HepG2 (cell line): ENCODE measurements around the gene ENG. TPM values are rescaled to one million over a fixed set of nuclear protein-coding genes. Genes with fewer than 3 reads are reported as not detected.

Experiments
- ATAC-seq: fragments of 200-7000 bp; cut with Tn5 transposase; 3 replicates; pipeline ENCODE4 v1.9.1; 2020; ENCODE audit warnings: mild to moderate bottlenecking, moderate library complexity
- BruUV-seq: library from RNA; stranded (reverse); fragments of 400-500 nt; replicated peaks from 2 replicates; lab custom pipeline; 2021; lab: Mats Ljungman, UMichigan
- CTCF ChIA-PET: fragments of 300-600 bp; formaldehyde crosslinking; extraction: SDS; loops from one replicate; lab custom pipeline; 2021; ENCODE audit warnings: low total read pairs, inconsistent platforms, low intra/inter-chr PET ratio; lab: Yijun Ruan, JAX
- POLR2A ChIA-PET: fragments of 350-600 bp; sonication (Branson Sonifier 250); formaldehyde crosslinking; loops from one replicate; lab custom pipeline; 2020; ENCODE audit warnings: antibody characterized with exemption, inconsistent platforms; lab: Yijun Ruan, JAX
- DNase-seq: peaks from one replicate; pipeline ENCODE4 v3.0.0-alpha.2; 2015; ENCODE audit warnings: low spot score
- FAIRE-seq: peaks from 3 replicates; lab custom pipeline; 2011; peaks lifted over from hg19 to GRCh38; lab: Jason Lieb, UNC
- H2AFZ ChIP-seq: one replicate; pipeline ENCODE4 v1.6.1; 2011; ENCODE audit warnings: low read length, inconsistent platforms
- H3K27ac ChIP-seq: fragments of 300-600 bp; 3 replicates; pipeline ENCODE4 v1.8.0; 2011; ENCODE audit warnings: mixed run types, mild to moderate bottlenecking, mixed read lengths, low read length, inconsistent platforms; ENCODE audit not compliant: insufficient read depth; ENCODE audit errors: extremely low read length
- H3K27me3 ChIP-seq, 2 experiments: fragments of 200-600 bp in 1 of 2; 2 replicates in 1 of 2; 3 replicates in 1 of 2; pipeline versions ENCODE4 v1.6.0 to v1.8.0; 2011; ENCODE audit warnings: low read length in 2 of 2, mild to moderate bottlenecking in 2 of 2, moderate library complexity in 2 of 2, inconsistent platforms in 1 of 2; ENCODE audit not compliant: insufficient read depth in 2 of 2, control insufficient read depth in 1 of 2
- H3K36me3 ChIP-seq, 2 experiments: fragments of 200-600 bp in 1 of 2; replicated peaks in 1 of 2; 2 replicates in 1 of 2; 3 replicates in 1 of 2; pipeline versions ENCODE4 v1.5.1 to v1.8.0; 2011; ENCODE audit warnings: low read length in 2 of 2, inconsistent platforms in 1 of 2; ENCODE audit not compliant: insufficient read depth in 2 of 2, control insufficient read depth in 1 of 2
- H3K4me1 ChIP-seq: 2 replicates; pipeline ENCODE4 v1.5.1; 2012; ENCODE audit warnings: low read length, inconsistent platforms; ENCODE audit not compliant: insufficient read depth
- H3K4me2 ChIP-seq: 2 replicates; pipeline ENCODE4 v1.6.0; 2011; ENCODE audit warnings: low read depth, low read length, inconsistent platforms
- H3K4me3 ChIP-seq, 3 experiments: fragments of 200-600 bp in 1 of 3; sonication (generic), shearing (Covaris generic) in 1 of 3; replicated peaks in 1 of 3; 2 replicates each; pipeline ENCODE4 v1.5.1; 2011 to 2016; ENCODE audit warnings: low read length in 3 of 3, inconsistent platforms in 2 of 3, low read depth in 2 of 3, mild to moderate bottlenecking in 2 of 3, control low read depth in 1 of 3, mixed read lengths in 1 of 3; ENCODE audit not compliant: insufficient read depth in 1 of 3
- H3K79me2 ChIP-seq: one replicate; pipeline ENCODE4 v1.6.1; 2011; ENCODE audit warnings: low read length, inconsistent platforms; ENCODE audit not compliant: insufficient read depth
- H3K9ac ChIP-seq: 2 replicates; pipeline ENCODE4 v1.6.0; 2011; ENCODE audit warnings: mild to moderate bottlenecking, low read depth, low read length, inconsistent platforms; ENCODE audit not compliant: insufficient read depth
- H3K9me3 ChIP-seq: 2 replicates; pipeline ENCODE4 v1.5.1; 2012; ENCODE audit warnings: mild to moderate bottlenecking, low read length
- H4K20me1 ChIP-seq: 2 replicates; pipeline ENCODE4 v1.6.0; 2011; ENCODE audit warnings: inconsistent platforms, mild to moderate bottlenecking, low read length, moderate library complexity; ENCODE audit not compliant: insufficient read depth
- POLR2A ChIP-seq, 2 experiments: IDR thresholded peaks; 2 replicates each; pipeline ENCODE4 v1.6.1; 2011; ENCODE audit warnings: low read depth in 2 of 2, low read length in 2 of 2, mild to moderate bottlenecking in 1 of 2, moderate library complexity in 1 of 2; ENCODE audit not compliant: insufficient read depth in 1 of 2
- RBFOX2 ChIP-seq: fragments of 200-400 bp; formaldehyde crosslinking; IDR thresholded peaks from 2 replicates; pipeline ENCODE4 v1.6.1; 2017; ENCODE audit warnings: low read depth, mild to moderate bottlenecking, low read length
- RFXANK ChIP-seq: IDR thresholded peaks from 2 replicates; pipeline ENCODE4 v1.6.1; 2016
- ZBED4 ChIP-seq: sonication (generic); formaldehyde crosslinking; IDR thresholded peaks from 2 replicates; pipeline ENCODE4 v1.4.0; 2020; ENCODE audit warnings: missing genetic modification reagents, borderline replicate concordance
- ZFP1 ChIP-seq: IDR thresholded peaks from 2 replicates; pipeline ENCODE4 v1.6.1; 2016
- ZNF546 ChIP-seq: sonication (generic); formaldehyde crosslinking; conservative IDR thresholded peaks from 2 replicates; pipeline ENCODE4 v1.8.1; 2023; ENCODE audit warnings: mild to moderate bottlenecking, missing genetic modification reagents
- ZNF687 ChIP-seq: sonication (generic); formaldehyde crosslinking; IDR thresholded peaks from 2 replicates; pipeline ENCODE4 v1.5.1; 2020; ENCODE audit warnings: mild to moderate bottlenecking, missing genetic modification reagents, moderate library complexity
- WGBS: methylation state at CpG from one replicate; pipeline ENCODE4 v1.1.6; 2017; ENCODE audit warnings: low lambda C conversion rate; 5-methylcytosine and 5-hydroxymethylcytosine counted together
- in situ Hi-C: cut with HindIII; loops from 2 replicates; pipeline ENCODE4 v1.10.0; 2017; ENCODE audit warnings: low pct_unique_long_range_greater_than_20kb; ENCODE audit not compliant: extremely low pct_ligation_motif_present
- intact Hi-C: fragments of 100-400 bp; cut with micrococcal nuclease; formaldehyde crosslinking; loops from one replicate; pipeline ENCODE4 v1.10.0; 2022; ENCODE audit not compliant: unreplicated experiment
- polyA plus RNA-seq, 8 experiments: library from polyadenylated mRNA; depleted of rRNA in 3 of 8; stranded (reverse) in 7 of 8; unstranded in 1 of 8; fragments of >200 nt; fragmentation: Illumina TruSeq in 4 of 8; extraction: Trizol in 4 of 8; gene quantifications; 2 replicates each; pipeline versions ENCODE4 v1.2.1 to v1.2.3, GENCODE V29; 2011 to 2016; ENCODE audit warnings: low read depth in 4 of 8, missing spikeins in 1 of 8, mixed read lengths in 1 of 8; ENCODE audit not compliant: insufficient read depth in 1 of 8
- total RNA-seq, 5 experiments: library from RNA; depleted of rRNA; stranded (reverse); fragments of >200 nt; fragmentation: Illumina TruSeq; extraction: Trizol; gene quantifications; 2 replicates each; pipeline ENCODE4 v1.2.3, GENCODE V29; 2016; ENCODE audit warnings: low read depth in 1 of 5

Gene ENG
- total and polyA plus RNA-seq, 2 of the 13 experiments (the other 11 are each of a cell fraction or from before 2014, with no cell fraction given) = 0.02 to 1.1 TPM

GRCh38 chr9:127789179-127789578 is 65.3 kb downstream of the ENG start:
- H3K4me1 ChIP-seq = peaks cover 28% of the 10 kb centered on the region
- intact Hi-C loops = loop anchor here (5.0 kb wide), 1 partner anchor 197 kb away; no protein-coding TSS in a partner anchor
- WGBS = 95% methylated on average over 25 of the region's 25 CpGs
- ATAC-seq (no peak), DNase-seq (no peak), FAIRE-seq (no peak)
- in situ Hi-C loops = no loop called here
- no peak overlapping the region for H3K4me3 ChIP-seq
- no peak overlapping the region for H3K4me2 ChIP-seq
- TF ChIP-seq ZNF687 (CRISPR knock-in tag) (peak; percentile 8; the same call in 1 of the 2 replicates), RFXANK (no peak), ZNF546 (CRISPR knock-in tag) (no peak), ZBED4 (no peak), POLR2A (IDR thresholded peaks at IDR 0.05; ENCODE audit: insufficient read depth in 1 of 2, low read depth in 2 of 2, low read length in 2 of 2) (0 out of 4 replicates have a peak, but pooled peaks of 1 of the 2 experiments have one; percentile 28), RBFOX2 (peak; percentile 48; the same call in 1 of the 2 replicates), ZFP1 (CRISPR knock-in tag) (no peak)
- BruUV-seq = no TSS peak
- peaks cover 25% of the 10 kb centered on the region for H4K20me1 ChIP-seq
- H3K79me2 ChIP-seq = peaks cover 19% of the 10 kb centered on the region
- POLR2A ChIA-PET = no interaction called here
- no peak overlapping the region for H3K27ac ChIP-seq
- no peak overlapping the region for H2AFZ ChIP-seq
- CTCF ChIA-PET = no interaction called here
- H3K36me3 ChIP-seq = peaks cover 24 to 41% of the 10 kb centered on the region in 2 experiments
- no peaks in the 10 kb centered on the region for H3K27me3 ChIP-seq
- H3K9ac ChIP-seq = no peak overlapping the region
- H3K9me3 ChIP-seq = no peaks in the 10 kb centered on the region
